PC-9 (cell line): ENCODE data around the gene GUK1. TPM values are rescaled to one million over a fixed set of nuclear protein-coding genes. Genes with fewer than 3 reads are reported as not detected.

ENCODE experiments used
- BruUV-seq: library from RNA; stranded (reverse); fragments of 400-500 nt; replicated peaks from 2 replicates; lab custom pipeline; 2021; lab: Mats Ljungman, UMichigan
- CTCF ChIA-PET: fragments of 300-600 bp; sonication (Branson Sonifier 250); formaldehyde crosslinking; loops from one replicate; lab custom pipeline; 2022; ENCODE audit warnings: antibody characterized with exemption; lab: Charles Lee
- POLR2A ChIA-PET: fragments of 300-600 bp; sonication (Branson Sonifier 250); formaldehyde crosslinking; loops from one replicate; lab custom pipeline; 2022; ENCODE audit warnings: antibody characterized with exemption; ENCODE audit not compliant: unreplicated experiment; lab: Charles Lee
- DNase-seq, 2 experiments: peaks; one replicate each; pipeline versions ENCODE4 v3.0.0 to v3.0.0-alpha.2; 2015 to 2022; ENCODE audit warnings: mixed read lengths in 1 of 2
- H2AFZ ChIP-seq: fragments of 200-600 bp; sonication (generic); 2 replicates; pipeline ENCODE4 v1.8.1; 2017; ENCODE audit warnings: antibody characterized with exemption
- H3F3A ChIP-seq: fragments of 200-600 bp; sonication (generic); 2 replicates; pipeline ENCODE4 v1.8.1; 2017; ENCODE audit warnings: antibody characterized with exemption, mild to moderate bottlenecking, low read depth; ENCODE audit not compliant: insufficient read depth
- H3K27ac ChIP-seq: fragments of 200-600 bp; sonication (generic); 2 replicates; pipeline ENCODE4 v1.6.1; 2016; ENCODE audit warnings: mixed run types
- H3K27me3 ChIP-seq: fragments of 200-600 bp; sonication (generic); 2 replicates; pipeline ENCODE4 v1.6.1; 2016; ENCODE audit warnings: low read depth, mixed run types; ENCODE audit not compliant: insufficient read depth
- H3K36me3 ChIP-seq: fragments of 200-600 bp; sonication (generic); 2 replicates; pipeline ENCODE4 v1.6.1; 2016; ENCODE audit warnings: low read depth, mixed run types
- H3K4me1 ChIP-seq: fragments of 200-600 bp; sonication (generic); replicated peaks from 2 replicates; pipeline ENCODE4 v1.6.1; 2016; ENCODE audit warnings: mixed run types; ENCODE audit not compliant: insufficient read depth
- H3K4me2 ChIP-seq: fragments of 200-600 bp; sonication (generic); 2 replicates; pipeline ENCODE4 v1.6.1; 2017; ENCODE audit warnings: mixed run types
- H3K4me3 ChIP-seq: fragments of 200-600 bp; sonication (generic); 2 replicates; pipeline ENCODE4 v1.6.1; 2016; ENCODE audit warnings: mixed run types
- H3K79me2 ChIP-seq: fragments of 200-600 bp; sonication (generic); 2 replicates; pipeline ENCODE4 v1.6.1; 2017; ENCODE audit warnings: low read depth, mixed run types
- H3K9me2 ChIP-seq: fragments of 200-600 bp; sonication (generic); 2 replicates; pipeline ENCODE4 v1.8.1; 2017; ENCODE audit warnings: mild to moderate bottlenecking; ENCODE audit not compliant: insufficient read depth
- H3K9me3 ChIP-seq: fragments of 200-600 bp; sonication (generic); 2 replicates; pipeline ENCODE4 v1.8.1; 2016; ENCODE audit warnings: low read depth; ENCODE audit not compliant: insufficient read depth
- H4K20me1 ChIP-seq: fragments of 200-600 bp; sonication (generic); 2 replicates; pipeline ENCODE4 v1.8.1; 2017; ENCODE audit not compliant: insufficient read depth
- CTCF ChIP-seq: fragments of 200-600 bp; sonication (generic); conservative IDR thresholded peaks from 2 replicates; pipeline ENCODE4 v1.6.1; 2017; ENCODE audit warnings: mixed run types, antibody characterized with exemption, mild to moderate bottlenecking, moderate library complexity
- EZH2 ChIP-seq: fragments of 200-600 bp; sonication (generic); IDR thresholded peaks from 2 replicates; pipeline ENCODE4 v1.8.0; 2017; ENCODE audit warnings: antibody characterized with exemption, low read depth
- intact Hi-C: fragments of 100-400 bp; cut with micrococcal nuclease; formaldehyde crosslinking; loops from one replicate; pipeline ENCODE4 v1.10.0; 2022; ENCODE audit not compliant: unreplicated experiment
- total RNA-seq: library from RNA; stranded (reverse); gene quantifications from 2 replicates; pipeline ENCODE4 v1.2.3, GENCODE V29; 2021

The GUK1 gene
- total RNA-seq, 1 experiment from 2014 or later, result 239 TPM

- peaks cover 69% of the 10 kb centered on the region for H3F3A ChIP-seq
- no TSS peak for BruUV-seq
- no peak overlapping the region for H2AFZ ChIP-seq
- no peaks in the 10 kb centered on the region; the same call in 1 of the 2 replicates for H3K9me3 ChIP-seq
- H3K4me3 ChIP-seq, result no peak overlapping the region
- ChIA-PET CTCF (no interaction called here), POLR2A (no interaction called here)
- H3K27me3 ChIP-seq, result no peaks in the 10 kb centered on the region
- H3K9me2 ChIP-seq, result no peaks in the 10 kb centered on the region
- H3K79me2 ChIP-seq, result peaks cover 37% of the 10 kb centered on the region
- DNase-seq, result no peak
- peaks cover 22% of the 10 kb centered on the region; the same call in 1 of the 2 replicates for H3K36me3 ChIP-seq
- peaks cover 8% of the 10 kb centered on the region; the same call in 1 of the 2 replicates for H3K4me1 ChIP-seq
- no peak for TF ChIP-seq EZH2
- no peak for TF ChIP-seq CTCF
- H3K27ac ChIP-seq, result no peak overlapping the region
- peaks cover 61% of the 10 kb centered on the region for H4K20me1 ChIP-seq
- no peak overlapping the region for H3K4me2 ChIP-seq
- intact Hi-C loops, result no loop called here
Measured at GRCh38 chr1:228099331-228099732, 40.7 kb upstream of the GUK1 start.

GRCh38 chr1:228100822-228101613 lies 39.1 kb upstream of the GUK1 start:
- H2AFZ ChIP-seq, result no peak overlapping the region
- H3F3A ChIP-seq, result peaks cover 60% of the 10 kb centered on the region
- H3K27me3 ChIP-seq, result no peaks in the 10 kb centered on the region
- CTCF ChIA-PET, result no interaction called here
- DNase-seq, result no peak
- TF ChIP-seq CTCF, result no peak
- no peak for TF ChIP-seq EZH2
- peak overlapping the region; percentile 45 for H3K4me2 ChIP-seq
- intact Hi-C loops, result no loop called here
- H3K36me3 ChIP-seq, result peaks cover 7% of the 10 kb centered on the region; the same call in 1 of the 2 replicates
- peaks cover 21% of the 10 kb centered on the region for H3K79me2 ChIP-seq
- H4K20me1 ChIP-seq, result peaks cover 44% of the 10 kb centered on the region
- no peak overlapping the region; the same call in 1 of the 2 replicates for H3K4me3 ChIP-seq
- H3K9me3 ChIP-seq, result no peaks in the 10 kb centered on the region
- TSS peak; percentile 27 for BruUV-seq
- POLR2A ChIA-PET, result no interaction called here
- H3K27ac ChIP-seq, result no peak overlapping the region
- H3K9me2 ChIP-seq, result no peaks in the 10 kb centered on the region
- H3K4me1 ChIP-seq, result peaks cover 8% of the 10 kb centered on the region; the same call in 1 of the 2 replicates

- H3K4me1 ChIP-seq, result peaks cover 8% of the 10 kb centered on the region; the same call in 1 of the 2 replicates
- H3K27ac ChIP-seq, result no peak overlapping the region
- peaks cover 15% of the 10 kb centered on the region for H3K79me2 ChIP-seq
- peak overlapping the region; percentile 85 for H3K4me3 ChIP-seq
- H3K9me3 ChIP-seq, result no peaks in the 10 kb centered on the region
- BruUV-seq, result no TSS peak
- no peaks in the 10 kb centered on the region for H3K9me2 ChIP-seq
- TF ChIP-seq CTCF (no peak), EZH2 (no peak)
- H3K27me3 ChIP-seq, result no peaks in the 10 kb centered on the region
- H2AFZ ChIP-seq, result no peak overlapping the region
- intact Hi-C loops, result no loop called here
- H4K20me1 ChIP-seq, result peaks cover 39% of the 10 kb centered on the region
- H3K36me3 ChIP-seq, result peaks cover 4% of the 10 kb centered on the region; the same call in 1 of the 2 replicates
- POLR2A ChIA-PET, result no interaction called here
- peaks cover 55% of the 10 kb centered on the region for H3F3A ChIP-seq
- H3K4me2 ChIP-seq, result peak overlapping the region; percentile 45
- CTCF ChIA-PET, result no interaction called here
- peak in 1 of 2 experiments; percentile 29 for DNase-seq
Measured at GRCh38 chr1:228101614-228101993, 38.5 kb upstream of the GUK1 start.
